HG02678 (cell line): ENCODE data around the gene VIM.
"Not testable (repeated sequence)": the region's sequence is repeated elsewhere in the genome, so short reads cannot be mapped to it uniquely, and the experiment has no call there.

Source experiments
- ATAC-seq: cut with Tn5 transposase; IDR thresholded peaks from one replicate; pipeline ENCODE4 v1.9.1; 2021; ENCODE audit warnings: mild to moderate bottlenecking, moderate library complexity; ENCODE audit not compliant: unreplicated experiment

VIM gene

DNA sequence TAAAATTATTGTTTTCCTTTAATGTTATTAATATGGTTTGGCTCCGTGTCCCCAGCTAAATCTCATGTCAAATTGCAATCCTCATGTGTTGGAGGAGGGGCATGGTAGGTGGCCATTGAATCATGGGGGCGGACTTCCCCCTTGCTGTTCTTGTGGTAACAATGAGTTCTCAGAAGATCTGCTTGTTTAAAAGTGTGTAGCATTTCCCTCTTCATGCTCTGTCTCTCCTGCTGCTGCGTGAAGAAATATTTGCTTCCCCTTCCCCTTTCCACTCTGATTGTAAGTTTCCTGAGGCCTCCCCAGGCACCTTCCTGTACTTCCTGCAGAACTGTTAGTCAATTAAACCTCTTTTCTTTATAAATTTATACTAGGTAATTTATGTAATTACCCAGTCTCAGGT is 27.5 kb downstream of the VIM start:
- no peak for ATAC-seq

GRCh38 chr10:17256051-17256450 is 28.0 kb downstream of the VIM start:
- no peak for ATAC-seq

GRCh38 chr10:17256627-17257026 is 28.6 kb downstream of the VIM start:
- ATAC-seq = no peak

DNA sequence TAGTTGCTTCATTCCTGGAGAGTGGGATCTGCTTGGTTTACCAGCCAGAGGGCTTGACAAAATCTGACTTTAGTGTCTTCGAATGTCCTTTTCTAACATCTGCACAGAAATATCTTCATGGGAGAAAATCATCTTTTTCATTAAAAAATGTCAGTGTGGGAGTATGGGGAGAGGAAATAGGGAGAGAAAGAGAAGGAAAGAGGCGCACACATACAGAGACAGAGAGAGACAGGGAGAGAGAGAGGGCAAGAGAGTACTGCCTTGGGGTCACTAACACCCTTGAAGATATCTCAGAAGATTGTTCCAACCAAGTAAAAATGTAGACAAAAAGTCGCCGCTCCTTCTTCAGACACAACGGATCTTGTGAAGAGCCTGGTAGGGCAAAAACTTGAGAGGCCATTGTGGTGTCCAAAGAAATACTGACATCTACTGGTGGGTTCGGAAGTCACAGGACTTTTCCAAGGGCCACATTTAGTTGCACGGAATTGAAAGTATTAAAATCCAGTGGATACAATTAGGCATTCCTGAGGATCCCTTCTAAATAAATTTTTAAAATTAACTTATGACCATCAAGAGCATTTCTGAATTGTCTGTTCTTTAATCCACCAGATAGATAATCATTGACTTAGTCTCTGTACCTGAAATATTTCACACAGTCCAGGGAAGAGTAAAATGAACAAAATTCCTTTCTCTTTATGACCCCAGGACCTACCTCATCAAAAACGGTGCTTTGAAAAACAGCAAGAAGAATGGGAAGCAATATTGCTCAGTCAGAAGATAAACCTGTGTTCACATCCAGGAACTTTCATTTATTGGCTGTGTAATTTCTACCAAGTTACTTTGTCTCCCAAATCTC is 29.7 kb downstream of the VIM start:
- peak; percentile 73 for ATAC-seq

DNA sequence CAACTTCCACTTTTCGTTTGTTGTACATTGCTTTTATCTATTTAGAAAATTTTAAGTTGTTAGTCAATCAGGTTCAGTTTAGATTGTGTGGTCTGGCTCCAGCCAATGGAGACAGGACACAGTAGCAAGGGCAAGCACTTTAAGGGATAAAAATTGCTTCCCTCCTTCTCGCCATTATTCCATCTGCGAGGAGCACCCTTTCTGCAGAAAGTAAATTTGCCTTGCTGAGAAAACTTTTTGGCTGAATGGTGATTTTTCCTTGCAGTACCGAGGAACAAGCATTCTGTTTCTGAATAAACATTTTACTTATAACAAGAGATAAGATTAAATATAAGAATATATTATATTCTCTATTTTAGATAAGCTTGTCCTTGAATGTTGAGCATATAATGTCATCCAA is 34.5 kb downstream of the VIM start:
- no peak for ATAC-seq

DNA sequence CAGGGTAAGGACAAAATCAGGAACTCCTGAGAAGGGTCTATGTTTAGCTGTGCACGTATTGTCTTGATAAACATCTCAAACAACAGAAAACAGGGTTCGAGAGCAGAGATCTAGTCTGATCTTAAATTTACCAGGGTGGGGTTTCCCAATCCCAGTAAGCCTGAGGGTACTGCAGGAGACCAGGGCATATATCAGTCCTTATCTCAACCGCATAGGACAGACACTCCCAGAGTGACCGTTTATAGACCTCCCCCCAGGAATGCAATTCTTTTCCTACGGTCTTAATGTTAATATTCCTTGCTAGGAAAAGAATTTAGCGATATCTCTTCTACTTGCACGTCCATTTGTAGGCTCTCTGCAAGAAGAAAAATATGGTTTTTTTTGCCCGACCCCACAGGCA is 35.5 kb downstream of the VIM start:
- ATAC-seq = no peak

DNA sequence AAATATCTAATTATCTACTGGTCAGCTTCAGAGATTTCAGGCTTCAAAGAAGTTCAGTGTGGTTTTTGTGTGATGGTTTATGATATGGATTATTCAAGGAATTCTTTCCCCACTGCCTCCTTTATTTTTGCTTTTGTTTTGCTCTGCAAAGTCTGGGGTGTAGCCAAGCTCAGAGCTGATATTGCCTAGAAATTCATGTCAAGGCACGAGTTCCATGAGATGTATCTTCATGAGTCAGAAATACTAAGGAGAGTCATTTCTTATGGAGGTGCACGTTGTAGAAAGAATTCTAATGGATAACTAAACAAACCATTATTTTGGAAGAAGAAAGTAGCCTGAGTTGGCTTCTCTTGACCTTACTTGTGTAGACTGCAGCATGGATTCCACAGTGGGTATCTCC is 37.4 kb downstream of the VIM start:
- ATAC-seq = no peak

DNA sequence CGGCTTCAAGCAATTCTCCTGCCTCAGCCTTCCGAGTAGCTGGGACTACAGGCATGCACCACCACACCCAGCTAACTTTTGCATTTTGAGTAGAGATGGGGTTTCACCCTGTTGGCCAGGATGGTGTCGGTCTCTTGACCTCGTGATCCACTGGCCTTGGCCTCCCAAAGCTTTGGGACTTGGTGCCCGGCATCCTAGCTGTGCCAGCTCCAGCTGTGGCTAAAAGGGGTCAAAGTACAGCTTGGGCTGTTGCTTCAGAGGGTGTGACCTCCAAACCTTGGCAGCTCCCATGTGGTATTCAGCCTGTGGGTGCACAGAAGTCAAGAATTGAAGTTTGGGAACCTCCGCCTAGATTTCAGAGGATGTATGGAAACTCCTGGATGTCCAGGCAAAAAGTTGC is 38.5 kb downstream of the VIM start:
- not testable (repeated sequence) for ATAC-seq

DNA sequence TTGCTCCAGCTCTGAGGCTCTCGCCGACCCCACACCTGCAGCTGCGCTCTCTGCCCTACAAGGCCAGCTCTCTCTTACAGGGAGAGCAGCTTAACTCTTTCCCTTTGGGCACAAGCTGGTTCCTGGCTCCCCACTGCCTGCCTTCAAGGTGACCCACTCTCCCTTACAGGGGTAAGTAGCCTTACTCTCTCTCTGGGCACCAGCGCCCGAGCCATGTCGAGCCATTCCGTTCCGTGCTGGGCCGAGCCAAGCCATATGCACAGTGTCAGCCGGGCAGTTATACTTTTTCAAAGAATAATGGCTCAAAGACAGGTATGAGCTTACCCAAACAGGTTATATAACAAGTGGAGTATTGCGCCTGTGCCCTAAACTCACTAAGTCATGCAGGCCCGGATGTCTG is 44.6 kb downstream of the VIM start:
- no peak for ATAC-seq

DNA sequence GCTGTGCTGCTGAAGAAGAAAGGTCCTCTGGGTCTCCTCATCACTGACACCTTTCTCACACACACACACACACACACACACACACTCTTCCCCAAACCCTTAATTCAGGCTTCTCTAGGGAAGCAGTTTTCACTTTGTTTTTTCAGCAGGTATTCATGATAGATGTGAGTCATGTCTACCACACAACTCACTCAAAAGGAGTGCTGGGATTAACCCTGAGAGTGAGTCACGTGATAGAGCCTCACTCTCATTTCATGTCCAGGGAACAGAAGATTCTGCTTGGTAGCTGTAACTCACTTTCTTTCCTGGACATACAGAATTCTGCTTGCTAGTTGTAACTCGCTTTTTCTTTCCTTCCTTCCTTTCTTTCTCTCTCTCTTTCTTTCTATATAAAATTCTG is 45.4 kb downstream of the VIM start:
- no peak for ATAC-seq

DNA sequence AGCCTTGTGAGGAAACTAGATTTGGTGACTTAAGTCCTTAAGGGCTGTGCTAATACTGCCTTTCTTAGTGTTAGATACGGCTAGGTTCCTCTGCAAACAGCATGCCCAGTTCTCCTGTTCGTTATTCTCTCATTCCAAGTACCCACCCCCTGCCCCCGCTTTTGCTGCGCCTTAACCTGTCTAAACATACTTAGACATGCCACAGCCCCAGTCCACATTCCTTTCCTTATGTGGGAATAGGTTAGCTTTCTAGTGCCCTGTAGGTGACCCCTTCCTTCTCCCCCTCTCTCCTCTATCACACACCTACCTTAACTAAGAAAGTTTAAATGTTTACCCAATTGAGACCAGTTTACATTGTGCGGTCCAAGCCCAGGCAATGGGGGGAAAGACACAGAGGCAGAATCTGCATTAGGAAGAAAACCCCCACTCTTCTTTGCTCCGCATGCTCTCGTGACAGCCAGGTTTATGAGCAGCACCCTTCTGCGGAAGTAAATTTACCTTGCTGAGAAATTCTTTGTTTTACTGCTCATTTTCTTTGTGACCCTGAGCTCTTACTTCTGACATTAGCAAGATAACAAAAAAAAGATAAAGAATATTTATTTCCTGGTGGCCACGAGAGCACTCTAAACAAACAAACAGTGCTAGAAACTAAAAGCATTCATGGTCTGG is 48.8 kb downstream of the VIM start:
- no peak for ATAC-seq

DNA sequence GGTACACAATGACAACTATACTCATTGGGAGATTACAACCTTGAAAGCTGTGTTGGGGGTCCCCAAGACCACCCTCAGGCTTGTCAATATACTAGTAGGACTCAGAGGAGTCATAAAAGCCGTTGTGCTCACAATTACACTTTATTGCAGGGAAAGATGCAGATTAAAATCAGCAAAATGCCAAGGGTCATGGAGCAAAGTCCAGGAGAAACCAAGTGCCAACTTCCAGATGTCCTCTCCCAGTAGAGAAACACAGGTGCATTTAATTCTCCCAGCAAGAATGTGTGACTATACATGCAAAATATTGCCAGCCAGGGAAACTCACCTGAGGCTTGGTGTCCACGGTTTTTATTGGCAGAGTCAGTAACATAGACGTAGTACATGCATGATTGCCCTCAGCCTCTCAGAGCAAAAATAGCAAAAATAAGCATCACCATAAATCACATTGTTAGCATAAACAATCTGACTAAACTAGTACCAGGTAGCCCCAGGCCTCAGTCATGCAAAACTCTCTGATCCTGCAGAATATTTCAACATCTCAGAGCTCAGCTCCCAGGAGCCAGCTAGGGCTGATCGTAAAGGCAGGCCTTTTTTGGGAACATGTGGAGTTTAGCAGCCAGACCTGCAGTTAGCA is 50.7 kb downstream of the VIM start:
- ATAC-seq = no peak

DNA sequence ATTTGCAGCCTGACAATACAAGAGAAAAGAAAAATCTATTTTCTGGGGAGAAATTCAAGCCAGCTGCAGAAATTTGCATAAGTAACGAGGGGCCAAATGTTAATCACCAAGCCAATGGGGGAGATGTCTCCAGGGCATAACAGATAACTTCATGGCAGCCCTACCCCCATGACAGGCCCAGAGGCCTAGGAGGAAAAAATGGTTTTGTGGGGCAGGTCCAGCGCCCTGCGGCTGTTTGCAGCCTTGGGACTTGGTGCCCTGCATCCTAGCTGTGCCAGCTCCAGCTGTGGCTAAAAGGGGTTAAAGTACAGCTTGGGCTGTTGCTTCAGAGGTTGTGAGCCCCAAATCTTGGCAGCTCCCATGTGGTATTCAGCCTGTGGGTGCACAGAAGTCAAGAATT is 54.3 kb downstream of the VIM start:
- no peak for ATAC-seq

DNA sequence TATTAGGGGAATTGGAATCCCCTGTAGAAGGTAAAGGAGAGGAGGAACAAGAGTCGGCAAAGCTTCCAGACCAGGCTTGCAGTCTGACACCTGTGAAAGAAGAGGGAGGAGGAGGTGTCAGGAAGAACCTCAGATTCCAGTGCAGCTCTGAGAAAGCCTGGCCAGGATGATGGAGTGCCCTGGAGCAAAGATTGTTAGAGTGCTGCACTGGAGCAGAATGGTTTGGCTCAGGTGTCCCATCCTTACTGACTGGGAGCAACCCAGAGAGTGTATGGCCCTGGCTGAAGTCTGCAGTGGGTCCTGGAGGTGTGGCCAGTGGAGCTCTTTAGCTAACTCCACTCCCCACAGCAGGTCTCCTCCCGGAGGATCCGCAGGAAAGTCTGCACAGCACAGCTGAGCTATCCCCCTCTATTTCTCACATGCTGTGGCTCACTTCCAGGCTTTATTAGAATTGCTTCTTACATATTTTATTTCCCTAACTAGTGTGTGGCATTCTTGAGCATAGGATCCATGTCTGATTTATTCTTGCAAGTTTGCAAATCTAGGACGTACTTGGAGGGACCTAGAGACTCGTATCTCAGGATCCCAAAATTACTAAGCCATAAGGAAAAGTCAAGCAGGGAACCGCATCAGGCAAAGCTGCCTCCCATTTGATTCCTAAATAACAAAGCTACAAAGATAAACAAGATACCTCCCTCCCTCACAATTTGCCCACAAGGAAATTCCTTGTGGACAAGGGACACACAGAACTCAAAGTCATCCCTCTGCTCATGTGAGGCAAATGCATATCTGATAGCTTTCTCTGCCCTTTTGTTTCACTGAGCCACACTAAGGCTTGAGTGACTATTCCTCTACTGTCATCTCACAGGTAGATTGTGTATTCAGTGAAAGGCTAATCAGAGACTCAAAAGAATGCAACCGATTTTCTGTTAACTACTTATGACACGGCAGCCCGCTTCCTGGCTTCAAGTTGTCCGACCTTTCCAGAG is 58.8 kb downstream of the VIM start:
- ATAC-seq = no peak
